ENCODE results near the gene SLC6A16. TPM values are rescaled to one million over a fixed set of nuclear protein-coding genes. Genes with fewer than 3 reads are reported as not detected.
"Not testable (repeated sequence)": the region's sequence is repeated elsewhere in the genome, so short reads cannot be mapped to it uniquely, and the experiment has no call there.

Gene SLC6A16
- total RNA-seq, 1 experiment from 2014 or later, result 1.3 TPM

- in situ Hi-C loops (cut with HindIII; ENCODE audit: low pct_unique_long_range_greater_than_20kb, low sequenced_read_pairs), result no loop called here
- Histone ChIP-seq H3K9me3 (ENCODE audit: control insufficient read depth, insufficient read depth, low read depth, low read length) (no peaks in the 10 kb centered on the region), H3K4me1 (ENCODE audit: control insufficient read depth, insufficient read depth, low read length) (no peaks in the 10 kb centered on the region), H3K27ac (ENCODE audit: low read length) (no peak overlapping the region), H3K36me3 (ENCODE audit: control insufficient read depth, insufficient read depth, low read length) (no peaks in the 10 kb centered on the region), H3K27me3 (ENCODE audit: control insufficient read depth, insufficient read depth, low read length) (no peaks in the 10 kb centered on the region), H3K4me3 (ENCODE audit: low read depth in 2 of 2, low read length in 2 of 2) (no peak overlapping the region)
- DNase-seq (ENCODE audit: low read depth, low spot score) (no peak), ATAC-seq (no peak)
- TF ChIP-seq SIN3A (IDR thresholded peaks at IDR 0.05; ENCODE audit: borderline replicate concordance, insufficient read depth, low read depth, low read length), result no peak
- TF ChIP-seq TCF7L2 (IDR thresholded peaks at IDR 0.05; ENCODE audit: low read depth, low read length), result no peak
- no TSS peak for BruUV-seq (replicated peaks)
- ChIA-PET POLR2A (no interaction called here), CTCF (interaction anchor here (0.5 to 1.2 kb wide), 2 partner anchors 9 to 18 kb away, joined by 5 to 8 read pairs; no protein-coding TSS in a partner anchor)
- intact Hi-C loops (cut with micrococcal nuclease; ENCODE audit: unreplicated experiment), result no loop called here
Measured at GRCh38 chr19:49272204-49272603, 52.8 kb downstream of the SLC6A16 start.

GRCh38 chr19:49271080-49271753, 53.8 kb downstream of the SLC6A16 start:
- DNase-seq (ENCODE audit: low read depth, low spot score), result no peak
- no TSS peak for BruUV-seq (replicated peaks)
- in situ Hi-C loops (cut with HindIII; ENCODE audit: low pct_unique_long_range_greater_than_20kb, low sequenced_read_pairs), result no loop called here
- Histone ChIP-seq H3K27me3 (ENCODE audit: control insufficient read depth, insufficient read depth, low read length) (no peaks in the 10 kb centered on the region), H3K4me3 (ENCODE audit: low read depth in 2 of 2, low read length in 2 of 2) (no peak overlapping the region), H3K4me1 (ENCODE audit: control insufficient read depth, insufficient read depth, low read length) (no peaks in the 10 kb centered on the region), H3K27ac (ENCODE audit: low read length) (no peak overlapping the region), H3K9me3 (ENCODE audit: control insufficient read depth, insufficient read depth, low read depth, low read length) (no peaks in the 10 kb centered on the region), H3K36me3 (ENCODE audit: control insufficient read depth, insufficient read depth, low read length) (no peaks in the 10 kb centered on the region)
- intact Hi-C loops (cut with micrococcal nuclease; ENCODE audit: unreplicated experiment), result no loop called here
- no peak for ATAC-seq
- ChIA-PET CTCF (no interaction called here), POLR2A (no interaction called here)
- no peak for TF ChIP-seq CTCF (IDR thresholded peaks at IDR 0.05)
- TF ChIP-seq POLR2AphosphoS5 (IDR thresholded peaks at IDR 0.05; ENCODE audit: low read depth, low read length), result no peak
- TF ChIP-seq REST (IDR thresholded peaks at IDR 0.05; ENCODE audit: insufficient read depth in 1 of 2, low read depth in 2 of 2, low read length in 1 of 2), result no peak
- no peak for TF ChIP-seq SIN3A (IDR thresholded peaks at IDR 0.05; ENCODE audit: borderline replicate concordance, insufficient read depth, low read depth, low read length)
- no peak for TF ChIP-seq TCF7L2 (IDR thresholded peaks at IDR 0.05; ENCODE audit: low read depth, low read length)

GRCh38 chr19:49266409-49266808, 58.6 kb downstream of the SLC6A16 start:
- BruUV-seq (replicated peaks); H3K27ac ChIP-seq (ENCODE audit: low read length); H3K4me1 ChIP-seq (ENCODE audit: control insufficient read depth, insufficient read depth, low read length); H3K9me3 ChIP-seq (ENCODE audit: control insufficient read depth, insufficient read depth, low read depth, low read length); ATAC-seq; CTCF ChIA-PET; POLR2A ChIA-PET; intact Hi-C loops (cut with micrococcal nuclease; ENCODE audit: unreplicated experiment); H3K36me3 ChIP-seq (ENCODE audit: control insufficient read depth, insufficient read depth, low read length); in situ Hi-C loops (cut with HindIII; ENCODE audit: low pct_unique_long_range_greater_than_20kb, low sequenced_read_pairs); H3K27me3 ChIP-seq (ENCODE audit: control insufficient read depth, insufficient read depth, low read length); H3K4me3 ChIP-seq (ENCODE audit: low read depth in 2 of 2, low read length in 2 of 2): not testable (repeated sequence)
- peak; percentile 80 for TF ChIP-seq CTCF (IDR thresholded peaks at IDR 0.05)
- DNase-seq (ENCODE audit: low read depth, low spot score), result peak; percentile 5

All from Panc1 (cell line).